Osteocyte (in vitro differentiated cells): Measurements from ENCODE around the gene DCDC2B. TPM values are rescaled to one million over a fixed set of nuclear protein-coding genes. Genes with fewer than 3 reads are reported as not detected.

Experiments
- DNase-seq: peaks from one replicate; pipeline ENCODE4 v3.0.0; 2021; ENCODE audit warnings: mixed read lengths; ENCODE audit not compliant: unreplicated experiment; ENCODE audit errors: extremely low spot score
- H3K27ac Mint-ChIP-seq: one replicate; pipeline ENCODE4 v1.8.0; 2021; ENCODE audit warnings: mild to moderate bottlenecking, mixed read lengths; ENCODE audit not compliant: unreplicated experiment
- H3K27me3 Mint-ChIP-seq: one replicate; pipeline ENCODE4 v1.8.0; 2021; ENCODE audit warnings: mixed read lengths; ENCODE audit not compliant: unreplicated experiment
- H3K36me3 Mint-ChIP-seq: one replicate; pipeline ENCODE4 v1.8.0; 2021; ENCODE audit warnings: mixed read lengths; ENCODE audit not compliant: unreplicated experiment
- H3K4me1 Mint-ChIP-seq: one replicate; pipeline ENCODE4 v1.8.0; 2021; ENCODE audit warnings: mixed read lengths; ENCODE audit not compliant: unreplicated experiment
- H3K4me3 Mint-ChIP-seq: one replicate; pipeline ENCODE4 v1.8.0; 2021; ENCODE audit warnings: mild to moderate bottlenecking, moderate library complexity, mixed read lengths; ENCODE audit not compliant: unreplicated experiment
- H3K9me3 Mint-ChIP-seq: one replicate; pipeline ENCODE4 v1.8.0; 2021; ENCODE audit warnings: mixed read lengths; ENCODE audit not compliant: unreplicated experiment
- CTCF ChIP-seq: fragments of 200-600 bp; sonication (generic); IDR thresholded peaks from 2 replicates; pipeline ENCODE4 v1.5.0; 2021; ENCODE audit warnings: antibody characterized with exemption, mild to moderate bottlenecking, moderate library complexity
- total RNA-seq: library from RNA; stranded (reverse); gene quantifications from 2 replicates; pipeline ENCODE4 v1.2.1, GENCODE V29; 2021

The DCDC2B gene
- total RNA-seq, 1 donor from 2014 or later, result not detected

- H3K27ac Mint-ChIP-seq, result no peak overlapping the region
Observed at GRCh38 chr1:32216566-32216965, 7.7 kb downstream of the DCDC2B start.

DNA sequence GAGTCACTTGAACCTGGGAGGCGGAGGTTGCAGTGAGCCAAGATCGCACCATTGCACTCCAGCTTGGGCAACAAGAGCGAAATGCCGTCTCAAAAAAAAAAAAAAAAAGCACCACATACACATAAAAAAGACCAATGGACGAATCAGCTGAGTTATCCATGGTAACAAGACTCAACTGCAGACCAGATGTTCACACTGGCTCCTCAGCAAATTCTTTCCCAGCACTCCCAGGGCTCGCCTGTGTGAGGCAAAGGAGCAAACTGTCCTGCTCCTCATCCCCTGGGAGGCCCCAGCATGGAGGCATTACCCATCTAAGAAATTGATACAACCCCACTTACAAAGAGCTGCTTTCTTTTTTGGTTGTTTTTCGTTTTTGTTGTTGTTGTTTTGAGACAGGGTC is 10.1 kb downstream of the DCDC2B start:
- TF ChIP-seq CTCF, result no peak
- no peak for DNase-seq
- Mint-ChIP-seq H3K4me1 (peaks cover 23% of the 10 kb centered on the region), H3K27me3 (no peaks in the 10 kb centered on the region), H3K27ac (no peak overlapping the region), H3K4me3 (no peak overlapping the region), H3K9me3 (no peaks in the 10 kb centered on the region), H3K36me3 (peaks cover 7% of the 10 kb centered on the region)

More at GRCh38 chr1:32216566-32216965, 7.7 kb downstream of the DCDC2B start:
- Mint-ChIP-seq H3K4me1 (peaks cover 7% of the 10 kb centered on the region), H3K27me3 (no peaks in the 10 kb centered on the region), H3K9me3 (no peaks in the 10 kb centered on the region), H3K4me3 (no peak overlapping the region), H3K36me3 (peaks cover 5% of the 10 kb centered on the region)
- no peak for DNase-seq
- TF ChIP-seq CTCF, result no peak

DNA sequence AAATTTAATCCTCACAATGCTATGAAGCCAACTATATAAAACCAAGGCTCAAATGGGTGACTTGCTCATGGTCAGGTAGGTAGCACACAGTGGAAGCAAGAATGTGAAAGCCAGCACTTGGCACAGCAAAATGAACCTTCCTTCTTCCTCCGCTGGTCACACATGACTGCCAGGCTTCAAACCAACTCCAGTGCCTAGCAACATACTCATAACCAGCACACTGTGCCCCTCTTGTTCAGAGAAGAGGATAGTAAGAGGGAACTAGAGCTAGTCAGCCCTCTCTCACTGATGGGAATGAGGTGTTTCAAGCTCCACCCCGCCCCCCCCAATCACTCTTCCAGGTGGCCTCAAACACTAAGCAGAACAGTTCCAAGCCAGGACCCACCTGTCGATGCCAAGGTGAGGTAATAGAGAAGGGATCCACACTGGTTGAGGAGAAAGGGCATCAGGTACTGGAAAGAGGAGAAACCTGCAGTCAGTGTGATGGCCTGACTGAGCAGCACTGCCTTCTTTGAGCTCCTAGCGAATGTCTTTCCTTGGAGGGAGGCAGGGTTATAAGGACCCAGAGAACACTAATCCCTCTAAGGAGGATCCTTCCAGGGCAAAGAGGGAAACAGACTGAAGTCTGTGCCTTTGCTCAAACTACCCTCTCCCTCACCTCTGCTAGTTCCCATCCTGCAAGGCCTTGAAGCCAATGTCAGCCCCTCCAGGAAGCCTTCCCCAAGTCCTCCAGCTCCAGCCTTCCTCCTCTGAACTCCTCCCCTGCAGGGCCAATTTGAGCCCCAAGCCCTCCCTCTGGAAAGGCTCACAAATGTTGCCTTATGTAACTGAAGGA is 12.1 kb downstream of the DCDC2B start:
- TF ChIP-seq CTCF, result no peak
- Mint-ChIP-seq H3K4me3 (peak overlapping the region; percentile 95), H3K27ac (peak overlapping the region; percentile 97), H3K9me3 (no peaks in the 10 kb centered on the region), H3K27me3 (no peaks in the 10 kb centered on the region), H3K36me3 (peaks cover 13% of the 10 kb centered on the region), H3K4me1 (peaks cover 24% of the 10 kb centered on the region)
- no peak for DNase-seq

GRCh38 chr1:32221581-32221979 is 12.7 kb downstream of the DCDC2B start:
- Mint-ChIP-seq H3K4me3 (peak overlapping the region; percentile 95), H3K27me3 (no peaks in the 10 kb centered on the region), H3K27ac (peak overlapping the region; percentile 97), H3K4me1 (peaks cover 24% of the 10 kb centered on the region), H3K36me3 (peaks cover 16% of the 10 kb centered on the region), H3K9me3 (no peaks in the 10 kb centered on the region)
- no peak for TF ChIP-seq CTCF
- no peak for DNase-seq

DNA sequence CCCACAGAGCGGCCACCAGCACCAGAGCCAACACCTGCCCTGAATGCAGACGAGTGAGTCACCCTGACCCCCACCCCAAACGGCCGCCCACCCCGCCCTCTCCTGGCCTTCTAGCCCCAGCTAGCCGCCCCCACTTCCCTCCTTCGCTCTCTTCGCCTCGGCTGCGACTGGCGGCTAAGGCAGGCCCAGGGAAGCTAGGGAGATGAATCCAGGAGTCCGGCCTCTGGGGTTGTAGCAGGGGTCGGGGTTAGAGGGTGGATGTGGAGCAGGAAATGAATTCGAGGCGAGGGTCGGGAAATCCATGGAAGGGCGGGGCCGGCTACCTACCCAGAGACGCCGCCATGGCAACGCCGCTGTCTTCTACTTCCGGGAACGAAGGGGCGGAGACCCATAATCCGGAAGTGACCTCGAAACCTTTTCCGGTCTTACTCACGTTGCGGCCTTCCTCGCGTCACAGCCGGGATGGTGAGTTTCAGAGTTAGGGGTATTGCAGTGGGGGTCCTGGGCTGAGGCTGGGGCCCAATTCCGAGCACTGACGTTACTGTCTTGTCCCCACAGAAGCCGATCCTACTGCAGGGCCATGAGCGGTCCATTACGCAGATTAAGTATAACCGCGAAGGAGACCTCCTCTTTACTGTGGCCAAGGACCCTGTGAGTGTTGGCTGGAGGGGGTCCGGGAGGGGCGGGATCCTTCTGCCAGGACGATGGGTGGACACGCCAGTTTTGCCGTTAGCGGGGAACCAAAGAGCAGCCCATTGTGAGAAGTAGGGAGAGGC is 13.3 kb downstream of the DCDC2B start, which contains the start of the genes EIF3I and TMEM234:
Gene EIF3I, plus strand, starts transcription at position 428 of the 776 bp plus-strand sequence. Its CDS starts 35 bp downstream, at position 463.
Gene TMEM234, minus strand, starts transcription at position 374 of the 776 bp plus-strand sequence. Its CDS starts 31 bp downstream, at position 343.
- no peaks in the 10 kb centered on the region for H3K9me3 Mint-ChIP-seq
- H3K36me3 Mint-ChIP-seq, result peaks cover 16% of the 10 kb centered on the region
- no peak for TF ChIP-seq CTCF
- H3K4me3 Mint-ChIP-seq, result peak within 1 kb of the TSS; percentile 95
- H3K27ac Mint-ChIP-seq, result peak within 1 kb of the TSS; percentile 97
- peak; percentile 95 for DNase-seq
- H3K4me1 Mint-ChIP-seq, result peaks cover 24% of the 10 kb centered on the region
- no peaks in the 10 kb centered on the region for H3K27me3 Mint-ChIP-seq
